Left ventricle myocardium inferior (tissue), 1 donor: ENCODE measurements around the gene NOS1. TPM values are rescaled to one million over a fixed set of nuclear protein-coding genes. Genes with fewer than 3 reads are reported as not detected.
"Not testable (repeated sequence)": the region's sequence is repeated elsewhere in the genome, so short reads cannot be mapped to it uniquely, and the experiment has no call there.

Source experiments
- DNase-seq: peaks from one replicate; pipeline ENCODE4 v3.0.0-alpha.2; 2020
- H3K27ac ChIP-seq: fragments of 200-600 bp; replicated peaks from 2 replicates; pipeline ENCODE4 v1.8.0; 2021
- H3K27me3 ChIP-seq: fragments of 200-600 bp; 2 replicates; pipeline ENCODE4 v1.8.0; 2021; ENCODE audit warnings: low read depth
- H3K36me3 ChIP-seq: fragments of 200-600 bp; 2 replicates; pipeline ENCODE4 v1.8.0; 2021
- H3K4me1 ChIP-seq: fragments of 200-600 bp; 2 replicates; pipeline ENCODE4 v1.8.0; 2021
- H3K4me3 ChIP-seq: fragments of 200-600 bp; 2 replicates; pipeline ENCODE4 v1.8.0; 2021; ENCODE audit warnings: mild to moderate bottlenecking, moderate library complexity
- H3K9me3 ChIP-seq: fragments of 200-600 bp; replicated peaks from 2 replicates; pipeline ENCODE4 v1.8.0; 2021
- CTCF ChIP-seq: fragments of 200-600 bp; IDR thresholded peaks from 2 replicates; pipeline ENCODE4 v1.8.0; 2021; ENCODE audit warnings: antibody characterized with exemption, mild to moderate bottlenecking, borderline replicate concordance
- intact Hi-C: fragments of 100-400 bp; cut with micrococcal nuclease; formaldehyde crosslinking; loops from one replicate; pipeline ENCODE4 v1.11.0; 2022
- total RNA-seq: library from RNA; stranded (reverse); fragmentation: NEBNext Ultra II Directional; extraction: Animal tissue kit (Norgen Biotek cat#: 25700); gene quantifications from one replicate; pipeline ENCODE4 v1.2.1, GENCODE V29; 2021
- donor health status: DM: no; HTN: yes; CAD: no; lungs with severe emphysema.

Gene NOS1
- total RNA-seq, 1 donor from 2014 or later = 0.22 TPM

- H3K36me3 ChIP-seq = no peaks in the 10 kb centered on the region
- intact Hi-C loops = no loop called here
- H3K9me3 ChIP-seq = no peaks in the 10 kb centered on the region
- H3K27me3 ChIP-seq = peaks cover 34% of the 10 kb centered on the region
- no peaks in the 10 kb centered on the region for H3K4me1 ChIP-seq
- no peak for TF ChIP-seq CTCF
- no peak for DNase-seq
- no peak overlapping the region for H3K27ac ChIP-seq
- no peak overlapping the region for H3K4me3 ChIP-seq
Observed at GRCh38 chr12:117380083-117380482, 18.7 kb upstream of the NOS1 start.

- H3K4me1 ChIP-seq = no peaks in the 10 kb centered on the region
- H3K27ac ChIP-seq = no peak overlapping the region
- no peak overlapping the region for H3K4me3 ChIP-seq
- DNase-seq = no peak
- intact Hi-C loops = no loop called here
- no peaks in the 10 kb centered on the region for H3K9me3 ChIP-seq
- no peak for TF ChIP-seq CTCF
- H3K36me3 ChIP-seq = no peaks in the 10 kb centered on the region
- peaks cover 25% of the 10 kb centered on the region for H3K27me3 ChIP-seq
Observed at GRCh38 chr12:117377758-117378157, 16.3 kb upstream of the NOS1 start.

- intact Hi-C loops = no loop called here
- TF ChIP-seq CTCF = no peak
- Histone ChIP-seq H3K4me3 (no peak overlapping the region), H3K27ac (no peak overlapping the region), H3K27me3 (peaks cover 43% of the 10 kb centered on the region), H3K36me3 (no peaks in the 10 kb centered on the region), H3K9me3 (peaks cover 15% of the 10 kb centered on the region), H3K4me1 (no peaks in the 10 kb centered on the region)
- DNase-seq = no peak
Observed at GRCh38 chr12:117370588-117370987, 9.2 kb upstream of the NOS1 start.

DNA sequence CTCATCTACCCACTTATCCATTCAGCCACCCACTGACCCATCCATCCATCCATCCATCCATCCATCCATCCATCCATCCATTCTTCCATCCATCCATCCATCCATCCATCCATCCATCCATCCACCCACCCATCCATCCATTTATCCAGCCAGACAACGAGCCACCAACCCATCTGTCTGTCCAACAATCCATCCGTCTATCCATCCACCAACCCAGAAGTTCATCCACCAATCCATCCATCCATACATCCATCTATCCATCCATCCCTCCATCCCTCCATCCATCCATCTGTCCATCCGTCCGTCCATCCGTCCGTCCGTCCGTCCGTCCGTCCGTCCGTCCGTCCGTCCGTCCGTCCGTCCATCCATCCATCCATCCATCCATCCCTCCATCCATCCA is 8.6 kb upstream of the NOS1 start:
- H3K36me3 ChIP-seq, H3K4me1 ChIP-seq, H3K27ac ChIP-seq, DNase-seq, H3K4me3 ChIP-seq, intact Hi-C loops: not testable (repeated sequence)
- Histone ChIP-seq H3K27me3 (peaks cover 43% of the 10 kb centered on the region), H3K9me3 (peaks cover 15% of the 10 kb centered on the region)

GRCh38 chr12:117367006-117367638 is 5.7 kb upstream of the NOS1 start:
- peak; percentile 30 for DNase-seq
- intact Hi-C loops = loop anchor here (2.0 kb wide), 1 partner anchor 220 kb away; no protein-coding TSS in a partner anchor
- H3K27ac ChIP-seq = no peak overlapping the region
- TF ChIP-seq CTCF = peak; percentile 92
- H3K27me3 ChIP-seq = peaks cover 59% of the 10 kb centered on the region
- peaks cover 15% of the 10 kb centered on the region for H3K9me3 ChIP-seq
- no peaks in the 10 kb centered on the region for H3K36me3 ChIP-seq
- no peaks in the 10 kb centered on the region for H3K4me1 ChIP-seq
- H3K4me3 ChIP-seq = no peak overlapping the region

- intact Hi-C loops = no loop called here
- no peak for DNase-seq
- peaks cover 67% of the 10 kb centered on the region for H3K27me3 ChIP-seq
Observed at GRCh38 chr12:117365049-117365616, 3.7 kb upstream of the NOS1 start.

More at GRCh38 chr12:117365049-117365616, 3.7 kb upstream of the NOS1 start:
- peaks cover under 1% of the 10 kb centered on the region for H3K9me3 ChIP-seq
- peaks cover 9% of the 10 kb centered on the region for H3K4me1 ChIP-seq
- H3K4me3 ChIP-seq = no peak overlapping the region
- no peak overlapping the region for H3K27ac ChIP-seq
- no peak for TF ChIP-seq CTCF
- no peaks in the 10 kb centered on the region for H3K36me3 ChIP-seq
